A204.1 (cell line): ENCODE data around the gene WSCD2.

Source experiments
- FAIRE-seq: peaks from 2 replicates; lab custom pipeline; 2012; peaks lifted over from hg19 to GRCh38; lab: Jason Lieb, UNC

WSCD2 gene

GRCh38 chr12:108270035-108270848 lies 141.2 kb downstream of the WSCD2 start:
- FAIRE-seq, result no peak

DNA sequence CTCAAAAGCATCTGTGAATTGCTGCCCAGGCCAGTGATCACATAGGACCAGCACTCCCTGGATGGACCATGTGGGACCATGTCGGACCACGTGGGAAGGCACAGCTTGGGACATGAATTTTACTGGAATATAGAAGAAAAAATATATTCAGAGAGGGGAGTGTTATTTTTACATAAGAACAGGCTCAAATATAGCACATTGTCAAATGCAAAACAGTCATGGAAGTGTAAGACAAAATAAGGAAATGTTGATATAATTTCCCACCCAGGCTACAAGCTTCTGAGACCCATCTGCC lies 141.7 kb downstream of the WSCD2 start:
- no peak for FAIRE-seq

DNA sequence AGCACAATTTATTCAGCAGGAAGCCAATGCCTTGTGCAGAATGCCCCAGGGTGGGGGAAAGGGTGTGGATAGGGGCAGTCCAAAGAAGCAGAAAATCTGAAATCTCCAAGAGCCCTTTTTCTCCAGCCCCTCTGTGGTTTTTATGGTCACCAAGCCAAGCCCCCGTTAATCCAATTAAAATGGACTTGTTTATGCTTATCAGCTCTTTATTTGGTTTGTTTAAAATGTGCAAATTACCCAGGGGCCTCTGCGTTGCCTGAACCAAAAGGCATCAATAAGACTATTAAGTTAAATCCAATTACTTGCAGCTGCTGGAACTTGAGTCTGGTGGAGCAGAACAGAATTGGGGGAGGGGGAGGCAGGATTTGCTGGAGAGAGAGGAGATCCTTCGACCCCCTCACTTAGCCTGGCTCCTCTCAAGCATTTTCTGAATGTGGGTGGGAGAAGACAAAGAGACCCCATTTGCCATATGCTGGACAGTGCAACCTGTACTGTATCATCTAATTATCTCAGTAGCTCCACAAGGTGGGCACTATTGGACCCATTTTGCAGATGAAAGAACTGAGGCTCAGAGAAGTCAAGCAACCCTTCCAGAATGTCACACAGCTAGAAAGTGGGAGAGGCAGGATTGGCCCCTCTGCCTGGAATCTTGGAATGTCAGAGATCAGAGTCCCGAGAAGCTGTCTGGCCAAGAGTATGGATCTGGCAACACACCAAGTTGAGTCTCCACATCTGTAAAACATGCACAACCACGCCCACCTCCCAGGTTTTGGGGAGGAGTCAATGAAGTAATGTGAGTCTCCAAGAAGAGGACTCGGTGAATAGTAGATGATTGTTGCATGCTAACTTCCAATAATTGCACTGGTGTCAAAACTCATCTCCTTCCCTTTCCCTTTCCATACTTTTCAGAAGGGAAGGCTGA lies 143.1 kb downstream of the WSCD2 start:
- no peak for FAIRE-seq

- no peak for FAIRE-seq
Measured at GRCh38 chr12:108273217-108273616, 144.1 kb downstream of the WSCD2 start.

DNA sequence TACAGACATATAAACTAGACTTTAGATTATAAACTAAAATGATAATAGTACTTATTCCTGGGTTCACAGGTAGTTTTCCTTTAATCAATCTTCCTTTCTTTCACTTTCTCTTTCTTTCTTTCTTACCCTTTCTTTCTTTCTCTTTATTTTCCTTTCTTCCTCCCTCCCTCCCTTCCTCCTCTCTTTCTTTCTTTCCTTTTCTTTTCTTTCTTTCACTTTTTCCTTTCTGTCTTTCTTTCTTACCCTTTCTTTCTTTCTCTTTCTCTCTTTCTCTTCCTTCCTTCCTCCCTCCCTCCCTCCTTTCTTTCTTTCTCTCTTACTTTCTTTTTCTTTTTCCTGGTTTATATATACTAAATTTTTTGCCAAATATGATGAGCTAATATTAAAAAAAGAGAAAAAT lies 148.5 kb downstream of the WSCD2 start:
- no peak for FAIRE-seq

- no peak for FAIRE-seq
Measured at GRCh38 chr12:108282160-108282559, 153.1 kb downstream of the WSCD2 start.

GRCh38 chr12:108282676-108283075 lies 153.6 kb downstream of the WSCD2 start:
- no peak for FAIRE-seq

DNA sequence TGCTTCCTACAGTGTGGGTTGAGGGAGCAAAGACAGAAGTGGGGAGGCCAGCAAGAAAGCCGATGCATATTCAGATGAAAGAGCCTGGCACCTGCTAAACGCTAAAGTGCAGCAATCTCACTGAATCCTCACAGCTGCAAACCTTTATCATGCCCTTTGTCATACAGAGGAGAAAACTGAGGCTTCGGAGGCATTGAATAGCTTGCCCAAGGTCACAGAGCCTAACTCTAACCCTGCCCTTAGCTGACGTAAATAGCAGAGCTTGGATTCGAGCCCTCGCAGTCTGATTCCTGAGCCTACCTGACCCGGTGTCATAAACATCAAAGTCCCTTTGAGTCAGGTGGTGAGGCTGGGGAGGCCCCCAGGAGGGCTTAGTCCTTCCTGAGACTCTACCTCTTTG lies 155.1 kb downstream of the WSCD2 start:
- FAIRE-seq, result no peak

DNA sequence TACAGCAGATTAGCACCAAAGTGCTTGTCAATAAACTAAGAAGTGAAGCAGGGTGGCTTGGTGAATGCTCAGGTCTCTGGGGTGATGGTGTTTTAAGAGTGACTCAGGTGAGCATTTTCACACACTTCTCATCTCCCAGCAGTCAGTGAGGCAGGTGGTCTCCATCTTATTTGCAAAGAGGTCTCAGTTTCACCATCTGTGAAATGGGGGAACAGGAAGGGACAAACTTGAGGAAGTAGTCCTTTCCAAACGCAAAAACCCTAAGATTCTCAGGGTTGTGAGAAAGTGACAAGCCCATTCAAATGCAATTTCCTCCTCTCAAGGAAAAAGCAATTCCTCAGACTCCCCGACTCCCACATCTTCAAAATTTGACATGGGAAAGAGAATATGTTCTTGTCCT lies 155.9 kb downstream of the WSCD2 start:
- no peak for FAIRE-seq

GRCh38 chr12:108287227-108287626 lies 158.1 kb downstream of the WSCD2 start:
- FAIRE-seq, result no peak

- FAIRE-seq, result no peak
Measured at GRCh38 chr12:108289350-108290161, 160.5 kb downstream of the WSCD2 start.

DNA sequence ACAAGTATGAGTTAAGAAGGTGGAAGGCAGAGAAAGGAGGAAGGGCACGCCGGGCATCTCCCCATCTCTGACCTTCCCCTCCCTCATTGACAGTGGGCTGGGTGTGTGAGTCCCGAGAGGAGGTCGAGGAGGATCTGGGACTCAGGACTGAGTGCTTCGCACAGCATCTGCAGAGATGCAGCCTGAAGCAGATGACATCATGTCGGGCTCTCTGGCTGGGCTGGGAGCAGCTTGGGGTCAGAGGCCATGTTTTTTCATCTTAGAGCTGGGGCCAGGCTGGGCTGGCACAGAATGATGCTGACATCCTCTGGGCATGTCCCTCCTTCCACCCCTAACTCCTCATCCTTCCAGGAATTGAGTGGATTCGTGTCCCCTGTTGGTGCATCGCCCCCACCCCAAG lies 166.6 kb downstream of the WSCD2 start:
- no peak for FAIRE-seq

DNA sequence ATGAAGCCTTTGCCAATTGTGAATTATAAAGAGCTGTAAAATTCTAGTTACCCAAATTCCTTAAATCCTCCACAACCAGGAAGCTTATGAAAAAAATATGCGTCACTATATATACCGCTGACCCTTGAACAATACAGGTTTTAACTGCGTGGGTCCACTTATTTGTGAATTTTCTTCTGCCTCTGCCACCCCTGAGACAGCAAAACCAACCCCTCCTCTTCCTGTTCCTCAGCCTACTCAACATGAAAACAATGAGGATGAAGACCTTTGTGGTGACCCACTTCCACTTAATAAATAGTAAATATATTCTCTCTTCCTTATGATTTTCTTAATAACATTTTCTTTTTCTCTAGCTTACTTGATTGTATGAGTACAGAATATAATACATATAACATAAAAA lies 167.9 kb downstream of the WSCD2 start:
- FAIRE-seq, result no peak

DNA sequence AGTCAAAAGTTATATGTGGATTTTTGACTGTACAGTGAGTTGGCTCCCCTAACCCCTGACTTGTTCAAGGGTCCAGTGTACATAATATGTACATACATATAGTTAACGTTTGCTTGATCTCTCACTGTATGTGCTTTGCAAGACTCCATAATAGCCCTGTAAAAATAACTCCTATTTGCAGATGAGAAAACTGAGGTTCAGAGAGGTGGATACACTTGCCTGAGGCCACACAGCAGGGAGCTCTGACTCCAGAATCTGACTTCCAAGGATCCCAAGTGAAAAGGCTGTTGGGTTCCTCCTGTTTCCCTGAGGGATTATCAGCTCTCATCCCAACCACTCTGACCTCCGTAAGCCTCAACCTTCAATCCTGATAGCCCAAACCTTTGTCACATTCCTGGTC lies 168.3 kb downstream of the WSCD2 start:
- FAIRE-seq, result no peak

DNA sequence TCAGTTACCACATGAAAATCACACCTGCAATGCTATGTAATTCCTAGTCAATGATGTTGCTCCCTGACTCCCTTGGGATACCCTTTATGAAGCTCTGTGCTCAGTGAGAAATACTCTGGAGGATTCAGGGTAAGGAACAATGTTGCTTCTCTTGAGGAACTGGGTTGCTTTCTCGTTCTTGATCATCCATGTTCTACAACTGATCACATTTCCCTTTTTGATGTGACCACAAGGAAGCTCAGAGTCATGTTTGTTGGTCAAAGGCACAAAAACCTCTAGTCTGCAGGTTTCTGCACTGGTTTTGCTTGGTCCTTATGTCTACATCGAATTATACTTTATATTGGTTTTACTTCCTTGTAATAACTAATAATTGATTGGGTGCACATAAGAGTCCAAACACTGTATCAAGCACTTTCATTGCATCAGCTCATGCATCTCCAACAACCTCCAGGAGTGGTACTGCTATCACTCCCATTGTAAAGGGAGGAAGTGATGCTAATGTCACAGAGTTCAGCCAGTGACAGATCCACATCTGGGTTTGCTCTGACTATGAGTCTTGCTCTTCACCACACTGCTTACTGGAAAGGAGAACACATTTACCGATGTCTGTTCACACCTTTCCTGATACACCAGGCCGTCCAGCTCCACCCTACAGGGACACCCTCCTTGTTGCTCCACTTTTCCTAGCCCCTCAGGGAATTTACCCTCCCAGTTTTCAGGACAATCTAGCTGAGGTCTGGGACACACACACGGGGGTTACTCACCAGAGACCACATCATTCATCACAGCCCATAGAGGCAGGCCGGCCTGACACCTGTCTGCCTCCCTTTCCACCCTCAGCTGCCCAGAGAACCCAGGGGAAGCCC lies 169.0 kb downstream of the WSCD2 start:
- no peak for FAIRE-seq

- FAIRE-seq, result no peak
Measured at GRCh38 chr12:108298761-108299275, 169.7 kb downstream of the WSCD2 start.

DNA sequence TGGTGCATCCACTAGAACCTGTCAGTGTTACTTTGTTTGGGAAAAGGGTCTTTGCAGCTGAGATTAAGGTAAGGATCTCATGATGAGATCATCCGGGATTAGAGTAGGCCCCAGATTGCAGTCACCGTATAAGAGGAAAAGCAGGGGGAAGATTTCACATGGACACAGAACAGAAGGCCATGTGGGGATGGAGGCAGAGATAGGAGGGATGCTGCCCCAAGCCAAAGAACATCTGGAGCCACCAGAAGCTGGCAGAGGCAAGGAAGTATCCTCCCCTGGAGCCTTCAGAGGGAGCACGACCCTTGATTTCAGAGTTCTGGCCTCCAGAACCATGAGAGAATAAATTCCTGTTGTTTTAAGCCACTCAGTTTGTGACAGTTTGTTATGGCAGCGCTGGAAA lies 170.4 kb downstream of the WSCD2 start:
- no peak for FAIRE-seq
